ENCODE data around the gene ZNF273.

The ZNF273 gene

GRCh38 chr7:64879086-64879730, 23.9 kb upstream of the ZNF273 start:
- peaks cover 10% of the 10 kb centered on the region for H3K27me3 ChIP-seq (ENCODE audit: insufficient read depth, low read length)
- no peaks in the 10 kb centered on the region for H3K9me3 ChIP-seq (ENCODE audit: low read length)

DNA sequence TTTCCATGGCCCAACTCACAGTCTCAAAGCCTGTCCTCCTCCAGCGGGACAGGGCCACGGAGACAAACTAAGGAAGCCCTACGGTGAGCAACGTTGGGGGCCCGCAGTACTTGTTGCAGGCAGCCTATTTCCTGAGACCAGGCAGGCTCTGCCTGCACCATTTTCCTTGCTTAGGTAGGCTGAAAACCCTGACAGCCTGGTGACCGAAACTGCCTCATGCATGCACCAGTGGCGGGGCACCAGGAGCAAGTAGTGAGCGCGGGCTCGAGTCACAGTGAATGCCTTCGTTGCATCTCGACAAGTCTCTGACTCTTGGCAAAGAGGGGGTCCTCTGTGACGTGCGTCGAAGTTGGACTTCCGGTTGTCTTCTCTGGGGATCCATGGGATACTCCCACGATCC, 23.3 kb upstream of the ZNF273 start:
- peaks cover 10% of the 10 kb centered on the region for H3K27me3 ChIP-seq (ENCODE audit: insufficient read depth, low read length)
- H3K4me1 ChIP-seq (ENCODE audit: insufficient read depth, low read length, severe bottlenecking), result peaks cover 10% of the 10 kb centered on the region

More at GRCh38 chr7:64879086-64879730, 23.9 kb upstream of the ZNF273 start:
- Histone ChIP-seq H3K4me1 (ENCODE audit: insufficient read depth, low read length, severe bottlenecking) (peaks cover 10% of the 10 kb centered on the region), H3K4me3 (ENCODE audit: low read depth, low read length, poor library complexity, severe bottlenecking) (no peak overlapping the region), H3K79me2 (ENCODE audit: insufficient read depth, low read length) (no peaks in the 10 kb centered on the region), H3F3A (ENCODE audit: insufficient read depth, low read length) (no peaks in the 10 kb centered on the region), H3K4me2 (ENCODE audit: low read length) (no peak overlapping the region), H2AFZ (ENCODE audit: low read length) (no peak overlapping the region), H3K9ac (ENCODE audit: low read length) (no peak overlapping the region), H4K20me1 (ENCODE audit: insufficient read depth, low read length) (no peaks in the 10 kb centered on the region), H3K27ac (ENCODE audit: low read depth, low read length, poor library complexity, severe bottlenecking) (no peak overlapping the region), H3K9me2 (ENCODE audit: low read depth, low read length) (no peaks in the 10 kb centered on the region), H3K36me3 (ENCODE audit: insufficient read depth, low read length) (no peaks in the 10 kb centered on the region; the same call in 1 of the 2 replicates)
- TF ChIP-seq, protein P1, sequence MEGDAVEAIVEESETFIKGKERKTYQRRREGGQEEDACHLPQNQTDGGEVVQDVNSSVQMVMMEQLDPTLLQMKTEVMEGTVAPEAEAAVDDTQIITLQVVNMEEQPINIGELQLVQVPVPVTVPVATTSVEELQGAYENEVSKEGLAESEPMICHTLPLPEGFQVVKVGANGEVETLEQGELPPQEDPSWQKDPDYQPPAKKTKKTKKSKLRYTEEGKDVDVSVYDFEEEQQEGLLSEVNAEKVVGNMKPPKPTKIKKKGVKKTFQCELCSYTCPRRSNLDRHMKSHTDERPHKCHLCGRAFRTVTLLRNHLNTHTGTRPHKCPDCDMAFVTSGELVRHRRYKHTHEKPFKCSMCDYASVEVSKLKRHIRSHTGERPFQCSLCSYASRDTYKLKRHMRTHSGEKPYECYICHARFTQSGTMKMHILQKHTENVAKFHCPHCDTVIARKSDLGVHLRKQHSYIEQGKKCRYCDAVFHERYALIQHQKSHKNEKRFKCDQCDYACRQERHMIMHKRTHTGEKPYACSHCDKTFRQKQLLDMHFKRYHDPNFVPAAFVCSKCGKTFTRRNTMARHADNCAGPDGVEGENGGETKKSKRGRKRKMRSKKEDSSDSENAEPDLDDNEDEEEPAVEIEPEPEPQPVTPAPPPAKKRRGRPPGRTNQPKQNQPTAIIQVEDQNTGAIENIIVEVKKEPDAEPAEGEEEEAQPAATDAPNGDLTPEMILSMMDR (IDR thresholded peaks at IDR 0.05; ENCODE audit: low read length), result no peak
- TF ChIP-seq EZH2 (IDR thresholded peaks at IDR 0.05; ENCODE audit: borderline replicate concordance, low read length), result no peak

GRCh38 chr7:64880322-64881297, 22.5 kb upstream of the ZNF273 start:
- no peak overlapping the region for H2AFZ ChIP-seq (ENCODE audit: low read length)
- H3K4me1 ChIP-seq (ENCODE audit: insufficient read depth, low read length, severe bottlenecking), result peaks cover 10% of the 10 kb centered on the region
- H3K4me3 ChIP-seq (ENCODE audit: low read depth, low read length, poor library complexity, severe bottlenecking), result no peak overlapping the region
- peaks cover 10% of the 10 kb centered on the region for H3K27me3 ChIP-seq (ENCODE audit: insufficient read depth, low read length)
- H3K4me2 ChIP-seq (ENCODE audit: low read length), result no peak overlapping the region
- no peaks in the 10 kb centered on the region for H3K9me2 ChIP-seq (ENCODE audit: low read depth, low read length)
- H4K20me1 ChIP-seq (ENCODE audit: insufficient read depth, low read length), result no peaks in the 10 kb centered on the region
- no peaks in the 10 kb centered on the region for H3K79me2 ChIP-seq (ENCODE audit: insufficient read depth, low read length)
- H3F3A ChIP-seq (ENCODE audit: insufficient read depth, low read length), result no peaks in the 10 kb centered on the region
- H3K9ac ChIP-seq (ENCODE audit: low read length), result no peak overlapping the region
- H3K9me3 ChIP-seq (ENCODE audit: low read length), result no peaks in the 10 kb centered on the region
- H3K36me3 ChIP-seq (ENCODE audit: insufficient read depth, low read length), result no peaks in the 10 kb centered on the region; the same call in 1 of the 2 replicates
- no peak overlapping the region for H3K27ac ChIP-seq (ENCODE audit: low read depth, low read length, poor library complexity, severe bottlenecking)
- no peak for TF ChIP-seq EZH2 (IDR thresholded peaks at IDR 0.05; ENCODE audit: borderline replicate concordance, low read length)
- TF ChIP-seq, protein P1 (IDR thresholded peaks at IDR 0.05; ENCODE audit: low read length), result no peak

More for the DNA sequence above, 23.3 kb upstream of the ZNF273 start:
- no peaks in the 10 kb centered on the region for H3F3A ChIP-seq (ENCODE audit: insufficient read depth, low read length)
- H3K79me2 ChIP-seq (ENCODE audit: insufficient read depth, low read length), result no peaks in the 10 kb centered on the region
- H4K20me1 ChIP-seq (ENCODE audit: insufficient read depth, low read length), result no peaks in the 10 kb centered on the region
- TF ChIP-seq EZH2 (IDR thresholded peaks at IDR 0.05; ENCODE audit: borderline replicate concordance, low read length), result no peak
- TF ChIP-seq, protein P1 (IDR thresholded peaks at IDR 0.05; ENCODE audit: low read length), result no peak
- no peaks in the 10 kb centered on the region for H3K9me3 ChIP-seq (ENCODE audit: low read length)
- H3K36me3 ChIP-seq (ENCODE audit: insufficient read depth, low read length), result no peaks in the 10 kb centered on the region; the same call in 1 of the 2 replicates
- H3K4me3 ChIP-seq (ENCODE audit: low read depth, low read length, poor library complexity, severe bottlenecking), result no peak overlapping the region
- H2AFZ ChIP-seq (ENCODE audit: low read length), result no peak overlapping the region
- H3K9ac ChIP-seq (ENCODE audit: low read length), result no peak overlapping the region
- H3K27ac ChIP-seq (ENCODE audit: low read depth, low read length, poor library complexity, severe bottlenecking), result no peak overlapping the region
- H3K9me2 ChIP-seq (ENCODE audit: low read depth, low read length), result no peaks in the 10 kb centered on the region
- no peak overlapping the region for H3K4me2 ChIP-seq (ENCODE audit: low read length)
